Stimulated activated CD4-positive, alpha-beta T cell treated with anti-CD3 and anti-CD28 coated beads, Interleukin-12 subunit alpha, Interleukin-12 subunit beta, amount 100 ng/mL, for 48 hours (primary cell): ENCODE data around the gene EFNA3.

Experiments
- DNase-seq, 3 donors: peaks; one replicate each; pipeline ENCODE4 v3.0.0-alpha.2; 2020; ENCODE audit warnings: low read depth in 2 of 3, low spot score in 1 of 3

Gene EFNA3, protein sequence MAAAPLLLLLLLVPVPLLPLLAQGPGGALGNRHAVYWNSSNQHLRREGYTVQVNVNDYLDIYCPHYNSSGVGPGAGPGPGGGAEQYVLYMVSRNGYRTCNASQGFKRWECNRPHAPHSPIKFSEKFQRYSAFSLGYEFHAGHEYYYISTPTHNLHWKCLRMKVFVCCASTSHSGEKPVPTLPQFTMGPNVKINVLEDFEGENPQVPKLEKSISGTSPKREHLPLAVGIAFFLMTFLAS

DNA sequence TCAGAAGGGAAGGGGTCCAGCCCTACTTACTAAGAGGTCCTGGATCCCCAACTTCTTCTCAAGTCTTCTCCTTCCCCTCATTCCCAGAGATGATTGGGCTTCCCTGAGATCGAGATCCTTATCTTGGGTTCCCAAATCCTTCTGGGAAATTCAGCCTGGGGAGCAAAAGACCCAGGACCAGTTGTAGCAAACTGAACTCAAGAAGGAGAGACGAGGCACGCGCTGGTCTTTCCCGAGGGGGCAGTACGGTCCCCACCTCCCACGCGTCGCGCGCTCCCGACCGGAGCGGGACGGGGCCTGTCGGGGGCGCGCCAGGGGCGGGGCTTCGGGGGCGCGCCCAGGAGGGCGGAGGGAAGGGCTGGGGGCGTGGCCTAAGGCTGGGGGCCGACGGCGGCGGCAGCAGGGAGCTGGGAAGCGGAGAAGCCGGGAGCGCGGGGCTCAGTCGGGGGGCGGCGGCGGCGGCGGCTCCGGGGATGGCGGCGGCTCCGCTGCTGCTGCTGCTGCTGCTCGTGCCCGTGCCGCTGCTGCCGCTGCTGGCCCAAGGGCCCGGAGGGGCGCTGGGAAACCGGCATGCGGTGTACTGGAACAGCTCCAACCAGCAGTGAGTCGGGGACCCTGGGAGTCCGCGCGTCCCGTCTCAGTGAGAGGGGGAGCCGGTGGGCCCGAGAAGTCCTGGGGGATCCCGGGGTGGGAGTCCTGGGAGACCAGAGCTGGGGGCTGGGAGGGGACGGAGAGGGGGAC is at the start of gene EFNA3:
Gene EFNA3 (plus strand): TSS at position 369 of the 741 bp plus-strand sequence. CDS start 105 bp downstream, at position 474.
- DNase-seq: peak in 1 of 3 donors; percentile 40

DNA sequence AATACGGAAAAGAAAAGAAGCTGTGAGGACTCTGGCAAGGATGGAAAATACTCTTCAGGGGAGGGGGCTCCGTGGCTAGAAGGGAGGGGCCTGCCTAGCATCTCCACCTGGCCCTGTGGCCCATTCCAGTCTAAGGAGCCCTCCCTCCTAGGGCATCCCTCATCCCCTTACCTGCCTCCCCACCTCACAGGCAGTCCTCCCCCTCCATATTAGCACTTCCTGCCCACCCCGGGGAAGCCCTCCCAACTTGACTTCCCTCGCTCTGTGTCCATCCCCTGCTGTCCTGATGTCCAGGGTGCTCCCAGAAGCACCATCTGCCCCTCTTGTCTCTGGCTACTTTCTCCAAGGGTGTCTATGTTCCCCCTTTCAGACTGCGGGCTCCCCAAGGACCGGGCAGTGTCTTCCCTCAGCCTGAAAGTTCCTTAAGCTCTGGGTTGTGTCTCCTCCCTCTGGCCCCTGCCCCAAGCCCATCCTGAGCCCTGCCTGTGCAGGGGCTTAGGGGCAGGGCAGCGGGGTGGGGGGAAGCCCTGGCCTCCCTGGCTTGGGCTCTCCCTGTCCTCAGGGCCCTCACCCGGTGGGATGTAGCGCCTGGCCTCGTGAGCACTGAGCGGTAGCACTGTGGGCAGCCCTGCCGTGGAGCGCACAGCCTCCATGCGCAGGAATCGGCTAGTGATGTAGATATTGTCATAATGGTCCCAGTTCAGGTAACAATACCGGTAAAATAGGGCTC is 49.0 kb upstream of the EFNA3 start:
- no peak for DNase-seq

DNA sequence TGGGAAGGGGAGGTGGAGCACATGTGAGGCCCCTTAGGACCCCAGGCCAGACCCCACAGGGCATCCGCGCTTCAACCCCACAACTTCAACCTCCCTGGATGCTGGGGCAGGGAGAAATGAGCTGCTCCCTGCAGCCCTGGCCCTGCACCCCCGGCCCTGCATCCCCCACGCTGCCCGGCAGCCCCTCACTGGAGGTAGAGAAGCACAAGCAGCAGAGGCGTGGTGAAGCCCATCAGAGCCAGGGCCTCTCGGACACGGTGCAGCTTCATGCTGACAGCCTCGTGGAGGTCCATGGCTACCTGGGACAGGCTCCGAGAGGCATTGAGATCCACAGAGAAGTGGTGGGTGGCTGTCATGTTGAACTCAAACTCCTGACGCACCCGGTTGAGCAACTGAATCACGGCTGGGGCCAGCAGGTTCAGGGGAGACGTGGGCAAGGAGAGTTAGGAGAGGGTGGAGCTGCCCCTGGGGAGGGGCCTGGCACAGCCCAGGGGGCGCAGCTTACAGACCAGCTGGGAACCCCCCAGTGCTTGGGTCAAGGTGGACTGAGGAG is 48.3 kb upstream of the EFNA3 start:
- no peak for DNase-seq

DNA sequence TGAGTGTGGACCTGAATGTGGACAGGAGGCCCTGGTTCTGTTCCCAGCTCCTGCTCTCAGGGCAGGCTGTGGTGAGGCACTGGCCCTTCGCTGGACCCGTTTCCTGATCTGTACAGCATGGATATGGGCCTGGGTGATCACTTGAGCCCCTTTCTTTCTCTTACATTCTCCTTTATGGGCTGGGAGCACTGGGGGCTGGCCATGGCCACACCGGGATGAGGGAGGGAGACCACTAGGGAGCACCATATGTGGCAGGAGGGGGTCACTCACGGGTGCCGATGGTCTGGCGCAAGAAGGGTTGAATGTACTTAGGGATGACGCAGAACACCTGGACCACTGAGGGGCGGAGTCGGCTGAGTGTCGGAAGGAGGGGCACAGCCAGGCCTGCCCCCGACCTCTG is 47.7 kb upstream of the EFNA3 start:
- DNase-seq: no peak

DNA sequence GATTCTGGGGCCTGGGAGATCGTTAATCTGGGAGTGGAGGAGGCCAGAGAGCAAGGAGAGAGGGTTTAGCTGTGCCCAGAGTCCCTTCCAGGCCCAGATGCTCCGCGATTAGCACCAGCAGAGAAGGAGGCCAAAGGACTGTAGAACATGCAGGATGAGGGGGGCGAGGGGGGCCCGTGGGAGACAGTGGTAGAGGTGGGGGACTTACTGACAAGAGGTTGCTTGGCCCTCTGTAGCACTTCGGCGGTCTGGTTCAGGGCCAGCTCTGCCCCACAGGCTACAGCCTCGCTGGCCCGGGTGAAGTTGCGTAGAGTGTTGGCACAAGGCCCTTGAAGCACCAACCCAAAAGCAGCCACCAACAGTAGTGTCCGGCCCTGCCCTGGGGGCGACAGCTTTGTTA is 45.8 kb upstream of the EFNA3 start:
- no peak for DNase-seq

DNA sequence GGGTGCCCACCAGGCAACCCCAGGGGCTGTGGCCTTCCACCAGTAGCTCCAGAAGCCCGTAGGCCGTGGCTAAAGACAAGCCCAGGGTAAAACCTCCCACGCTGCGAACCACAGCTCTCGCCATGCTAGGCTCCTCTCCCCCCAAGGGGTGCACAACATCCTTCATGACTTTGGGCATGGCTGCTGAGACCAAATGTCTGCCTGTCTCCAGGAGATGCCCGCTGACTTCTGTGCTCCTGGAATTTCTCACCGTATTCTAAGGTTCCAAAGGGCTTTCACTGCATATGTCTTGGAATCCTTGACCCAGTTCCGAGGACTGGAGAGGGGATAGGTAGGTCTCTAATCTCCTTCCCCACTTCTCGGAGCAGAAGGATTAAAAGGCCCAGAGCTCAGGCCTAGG is 45.1 kb upstream of the EFNA3 start, which contains the start of the genes DCST1 and DCST2:
Gene DCST1 (plus strand): TSS at position 301 of the 400 bp plus-strand sequence. CDS start 213 bp downstream, outside the sequence.
Gene DCST2 (minus strand): TSS at position 258 of the 400 bp plus-strand sequence. CDS start 80 bp downstream, at position 178.
- DNase-seq: no peak

DNA sequence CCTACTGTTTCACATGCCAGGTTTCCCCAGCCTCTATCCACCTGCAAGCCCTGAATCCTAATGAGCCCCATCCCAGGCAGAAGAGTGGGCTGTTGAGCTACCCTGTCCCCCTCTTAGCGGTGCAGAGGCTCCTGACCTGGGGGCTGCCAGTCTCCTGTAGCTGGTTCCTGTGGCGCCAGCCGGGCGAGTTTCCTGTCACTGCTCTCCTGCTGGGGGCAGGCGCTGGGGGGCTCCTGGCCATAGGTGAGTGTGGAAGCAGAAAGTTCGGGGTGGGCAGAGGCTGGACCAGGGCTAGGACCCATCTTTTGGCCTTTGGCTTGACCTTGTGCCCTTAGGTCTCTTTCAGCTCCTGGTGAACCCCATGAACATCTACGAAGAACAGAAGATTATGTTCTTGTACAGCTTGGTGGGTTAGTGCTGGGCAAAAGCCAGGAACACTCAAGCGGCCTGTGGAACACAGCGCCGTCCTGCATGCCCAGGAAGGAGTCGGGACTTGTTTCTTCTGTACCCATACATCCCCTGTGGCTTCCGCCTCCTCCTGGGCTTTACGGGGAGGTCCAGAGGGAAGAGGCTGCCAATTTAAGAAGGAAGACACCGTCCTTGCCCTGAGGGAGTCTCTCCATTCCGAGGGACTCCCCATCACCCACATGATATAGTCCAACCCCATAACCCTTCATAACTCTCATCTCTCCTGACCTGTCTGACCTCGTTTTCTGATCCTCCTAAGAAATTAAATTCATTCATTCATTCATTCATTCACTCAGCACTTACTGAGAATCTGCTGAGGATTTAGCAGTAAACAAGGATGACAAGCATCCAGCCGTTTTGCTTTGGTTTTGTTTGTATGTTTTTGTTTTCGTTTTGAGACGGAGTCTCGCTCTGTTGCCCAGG is 44.1 kb upstream of the EFNA3 start:
- no peak for DNase-seq

DNA sequence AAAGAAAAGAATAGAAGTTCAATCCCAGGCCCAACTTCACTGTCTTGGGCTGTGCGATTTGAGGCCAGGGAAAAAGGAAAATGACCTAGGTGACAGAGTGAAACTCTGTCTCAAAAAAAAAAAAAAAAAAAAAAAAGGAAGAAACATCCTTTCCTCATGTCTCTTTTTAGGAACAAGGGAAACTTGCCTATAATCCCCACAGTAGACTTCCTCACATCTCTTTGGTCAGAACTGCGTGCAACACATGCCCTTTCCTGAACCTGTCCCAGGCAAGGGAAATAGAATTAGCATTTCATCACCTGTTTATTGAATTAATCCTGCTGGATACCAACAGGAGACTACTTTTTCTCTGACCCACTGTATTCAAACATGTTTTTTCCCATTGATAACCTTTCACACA is 42.7 kb upstream of the EFNA3 start:
- no peak for DNase-seq

DNA sequence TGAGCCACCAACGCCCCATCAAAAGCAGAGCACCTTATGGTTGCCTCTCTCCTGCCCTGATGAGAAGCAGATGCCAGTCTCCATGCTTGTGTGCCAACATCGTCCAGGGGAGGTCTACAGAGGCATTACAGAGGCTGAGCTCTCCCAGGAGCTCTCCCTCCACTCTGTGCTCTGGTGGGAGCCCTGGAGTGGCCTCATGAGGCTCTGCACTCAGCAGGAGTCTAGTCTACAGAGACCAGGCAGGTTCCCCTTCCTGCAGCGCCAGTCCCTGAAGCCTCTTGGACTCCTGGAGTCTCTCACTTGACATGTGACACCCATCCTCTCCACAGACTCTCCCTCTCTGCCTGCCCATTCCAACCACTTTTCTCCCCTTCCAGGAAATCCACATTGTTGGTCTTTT is 41.6 kb upstream of the EFNA3 start:
- no peak for DNase-seq

DNA sequence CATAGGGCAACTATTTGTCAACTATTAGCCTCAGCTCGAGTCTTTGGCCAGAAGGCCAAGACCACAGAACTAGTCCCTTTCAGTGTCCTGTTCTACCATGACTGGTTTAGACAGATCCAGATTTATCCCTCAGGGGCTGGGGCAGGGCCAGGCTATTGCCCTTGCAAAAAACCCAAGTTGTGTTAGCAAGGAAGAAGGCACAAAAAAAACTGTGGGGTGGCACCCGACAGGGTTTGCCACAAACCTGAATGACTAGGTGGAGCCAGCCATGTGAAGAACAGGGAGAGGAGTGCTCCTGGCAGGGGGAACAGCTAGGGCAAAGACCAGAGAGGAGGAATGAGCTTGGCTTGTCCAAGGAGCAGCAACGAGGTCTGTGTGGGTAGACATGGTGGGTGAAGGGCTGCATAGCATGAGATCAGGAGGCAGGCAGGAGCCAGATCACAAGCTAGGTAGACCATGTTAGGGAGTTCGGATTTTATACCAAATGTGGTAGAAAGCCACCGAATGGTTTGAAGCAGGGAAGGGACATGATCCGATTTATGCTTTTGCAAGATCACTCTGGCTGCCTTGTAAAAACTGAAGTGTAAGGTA is 40.7 kb upstream of the EFNA3 start:
- DNase-seq: no peak

DNA sequence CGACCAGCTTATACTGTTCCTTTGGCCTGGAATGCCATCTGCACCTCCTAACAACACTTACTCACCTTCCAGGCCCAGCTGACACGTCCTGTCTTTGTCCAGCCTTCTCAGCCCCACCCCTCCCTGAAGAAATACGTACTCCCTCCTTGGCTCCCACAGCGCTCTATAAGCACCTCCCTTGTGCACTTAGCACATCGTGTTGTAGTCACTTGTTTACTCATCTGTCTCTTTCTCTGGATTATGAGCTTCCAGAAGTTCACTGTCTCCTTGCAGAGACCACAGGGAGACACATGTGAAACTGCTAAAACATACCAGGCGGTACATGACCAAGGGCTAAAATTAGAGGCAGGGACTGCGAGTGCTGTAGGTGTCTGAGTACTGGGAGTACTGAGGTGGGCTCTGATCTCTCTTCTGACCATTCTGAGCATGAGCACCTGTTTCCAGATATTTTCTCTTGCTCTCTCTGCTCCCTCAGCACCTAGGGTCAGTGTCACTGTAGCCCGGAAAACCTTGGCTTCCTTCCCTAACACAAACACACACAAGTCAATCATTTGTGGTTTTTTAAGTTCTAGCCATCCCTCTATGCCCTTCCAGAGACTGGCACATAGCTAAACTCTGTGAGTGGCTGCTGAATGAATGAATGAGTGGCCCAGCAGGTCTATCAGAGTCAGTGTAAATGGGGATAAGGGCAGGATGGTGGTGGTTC is 39.9 kb upstream of the EFNA3 start:
- DNase-seq: no peak

DNA sequence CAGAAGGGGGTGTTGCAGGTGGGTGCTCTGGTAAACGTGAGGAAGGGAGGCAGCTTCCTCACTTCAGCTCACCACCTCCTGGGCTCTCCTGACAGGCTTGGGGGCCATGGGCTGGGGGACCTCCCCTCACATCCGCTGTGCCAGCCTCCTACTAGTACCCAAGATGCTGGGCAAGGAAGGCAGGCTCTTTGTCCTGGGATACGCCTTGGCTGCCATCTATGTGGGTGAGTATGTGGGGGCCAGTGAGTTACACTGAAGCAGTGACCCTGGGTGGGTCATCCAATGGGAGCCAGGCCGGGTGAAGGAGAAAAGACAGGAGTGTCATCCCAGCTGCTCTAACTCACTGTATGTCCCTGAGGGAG is 39.3 kb upstream of the EFNA3 start:
- no peak for DNase-seq

DNA sequence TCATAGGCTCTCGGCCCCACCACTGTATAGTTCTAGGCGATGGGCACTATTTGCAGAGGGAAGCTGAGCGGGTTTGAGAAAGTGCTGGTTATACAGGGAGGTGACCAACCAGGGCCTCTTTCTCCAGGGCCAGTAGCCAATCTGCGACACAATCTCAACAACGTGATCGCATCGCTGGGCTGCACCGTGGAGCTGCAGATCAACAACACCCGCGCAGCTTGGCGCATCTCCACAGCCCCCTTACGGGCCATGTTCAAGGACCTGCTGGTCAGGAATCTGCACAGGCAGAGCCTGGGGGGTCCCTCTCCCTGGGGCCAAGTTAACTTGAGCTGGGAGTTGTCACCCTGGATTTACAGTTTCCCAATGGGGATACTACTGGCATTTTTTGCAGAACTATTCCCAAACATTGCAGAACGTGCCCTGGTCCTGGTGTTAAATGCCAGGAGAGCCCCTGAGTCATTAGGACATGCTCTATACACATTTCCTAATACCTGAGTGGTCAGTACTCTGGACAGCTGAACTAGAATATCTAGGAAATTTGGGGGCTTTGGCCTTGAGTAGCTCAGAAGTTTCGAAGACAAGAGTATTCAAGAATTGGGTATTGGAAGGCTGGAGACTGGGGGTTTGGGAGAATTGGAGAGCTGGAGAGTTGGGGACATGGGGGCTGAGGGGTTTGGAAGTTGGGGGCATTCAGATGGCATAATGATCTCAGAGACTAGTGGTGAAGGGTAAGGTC is 38.1 kb upstream of the EFNA3 start:
- no peak for DNase-seq

DNA sequence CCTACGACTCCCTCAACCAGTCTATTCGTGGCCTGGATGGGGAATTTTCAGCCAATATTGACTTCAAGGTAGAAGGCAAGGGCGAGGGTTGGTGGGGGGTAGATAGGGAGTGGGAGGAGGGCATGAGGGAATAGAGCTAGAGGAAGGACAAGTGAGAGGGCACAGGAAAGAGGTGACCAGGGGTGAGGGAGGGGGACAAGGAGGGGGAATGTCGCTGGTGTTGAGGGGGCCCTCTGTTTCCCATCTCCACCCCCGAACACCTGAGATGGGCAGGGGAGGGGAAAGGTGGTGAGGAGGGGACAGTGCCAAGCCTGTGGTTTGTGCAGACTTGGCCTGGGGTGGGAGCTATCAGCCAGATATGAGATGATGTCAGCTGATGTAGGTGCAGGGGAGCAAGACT is 35.8 kb upstream of the EFNA3 start:
- DNase-seq: no peak

DNA sequence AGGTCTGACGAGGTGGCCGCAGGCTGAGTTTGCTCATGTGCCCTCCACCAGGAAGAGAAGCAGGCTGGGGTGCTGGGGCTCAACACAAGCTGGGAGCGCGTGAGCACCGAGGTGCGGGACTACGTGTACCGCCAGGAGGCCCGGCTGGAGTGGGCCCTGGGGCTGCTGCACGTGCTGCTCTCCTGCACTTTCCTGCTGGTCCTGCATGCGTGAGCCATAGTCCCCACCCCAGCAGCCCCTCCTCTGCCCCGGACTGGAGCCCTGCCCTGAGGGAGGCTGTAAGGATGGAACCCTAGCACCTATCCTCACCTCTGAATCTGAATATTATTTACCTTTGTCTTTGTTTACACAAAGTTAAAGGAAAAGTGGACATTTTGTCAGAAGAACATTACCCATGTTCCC is 35.3 kb upstream of the EFNA3 start:
- DNase-seq: no peak

DNA sequence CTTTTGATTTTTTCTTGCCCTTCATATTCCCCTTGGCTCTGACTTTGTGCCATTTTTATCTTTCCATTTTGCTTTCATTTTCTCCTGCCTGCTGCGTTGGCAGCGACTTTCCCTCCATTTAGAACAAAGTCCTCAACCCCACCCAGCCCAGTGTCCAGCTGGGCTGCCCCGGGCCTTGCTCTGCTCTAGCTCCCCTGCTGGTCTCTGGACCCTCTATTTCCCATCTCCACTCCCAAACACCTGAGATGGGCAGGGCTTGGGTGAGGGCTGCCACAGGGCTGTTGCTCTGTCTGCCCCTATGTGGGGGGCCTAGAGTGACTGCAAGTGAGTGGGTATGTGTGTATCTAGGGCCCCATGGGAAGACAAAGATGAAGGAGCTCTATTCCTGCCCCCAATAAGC is 34.8 kb upstream of the EFNA3 start:
- no peak for DNase-seq

DNA sequence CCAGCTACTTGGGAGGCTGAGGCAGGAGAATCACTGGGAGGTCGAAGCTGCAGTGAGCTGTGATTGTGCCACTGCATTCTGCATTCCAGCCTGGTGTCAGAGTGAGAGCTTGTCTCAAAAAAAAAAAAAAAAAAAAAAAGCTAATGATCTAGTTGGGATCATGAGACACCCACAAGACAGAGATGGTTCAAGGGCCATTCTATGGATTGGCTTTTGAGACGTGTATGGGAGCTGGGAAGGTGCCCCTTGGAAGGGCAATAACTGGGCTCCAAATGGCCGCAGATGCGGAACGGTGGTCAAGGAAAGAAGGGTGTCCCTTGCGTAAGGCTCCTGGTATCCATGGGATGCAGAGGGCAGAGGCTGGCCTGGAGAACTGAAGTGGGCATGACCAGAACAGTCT is 34.3 kb upstream of the EFNA3 start:
- DNase-seq: no peak

DNA sequence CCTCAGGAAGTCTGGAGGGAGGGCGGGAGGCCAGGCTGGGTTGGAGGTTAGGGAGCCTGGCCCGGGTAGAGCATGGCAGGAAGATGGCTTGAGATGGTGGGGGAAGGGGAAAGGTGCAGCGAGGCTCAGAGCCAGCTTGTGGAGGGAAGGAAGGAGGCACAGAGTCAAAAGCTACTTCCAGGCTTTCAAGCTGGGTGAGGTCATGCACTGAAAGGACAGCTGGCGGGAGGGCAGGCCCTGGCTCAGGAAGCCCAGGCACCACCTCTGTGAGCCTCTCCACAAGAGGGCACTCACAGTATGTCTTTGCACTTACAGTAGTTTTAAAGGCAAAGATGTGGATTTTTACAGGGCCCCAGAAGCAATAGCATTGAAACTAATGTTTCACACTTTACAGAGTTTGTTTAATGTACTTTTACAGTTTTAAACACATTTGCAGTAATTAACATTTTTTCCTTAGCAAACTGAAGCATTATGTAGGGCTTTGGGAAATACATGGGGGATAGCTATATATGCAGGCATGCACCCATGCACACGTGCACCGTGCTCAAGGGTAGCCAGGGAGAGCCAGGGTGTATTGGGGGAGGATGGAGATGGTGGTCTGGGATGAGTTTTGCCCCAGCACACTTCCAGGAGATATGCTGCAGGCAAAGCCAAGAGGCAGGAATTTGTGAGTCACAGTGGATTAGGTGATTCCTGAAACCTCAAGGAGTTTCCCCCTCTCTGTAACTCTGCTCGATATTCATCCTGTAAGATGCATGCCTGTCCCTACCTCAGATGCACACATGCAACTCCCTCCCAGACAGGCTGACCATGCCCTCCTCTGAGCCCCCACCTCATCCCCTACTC is 33.6 kb upstream of the EFNA3 start:
- peak in 1 of 3 donors; percentile 49 for DNase-seq
